Transverse colon (tissue), 4 donors: ENCODE data around the gene TLR4.

Experiments used
- CTCF ChIP-seq, 5 experiments: fragments of 200-600 bp in 3 of 5; fragments of 450-650 bp in 2 of 5; sonication (generic) in 3 of 5; IDR thresholded peaks; 1 replicate in 2 of 5; 2 replicates in 3 of 5; pipeline ENCODE4 v1.5.1; 2016 to 2017; ENCODE audit warnings: antibody characterized with exemption in 5 of 5, inconsistent platforms in 3 of 5, mild to moderate bottlenecking in 2 of 5, moderate library complexity in 1 of 5
- POLR2AphosphoS5 ChIP-seq, 3 donors: sonication (generic); formaldehyde crosslinking; IDR thresholded peaks; one replicate each; pipeline ENCODE4 v1.6.1; 2016; ENCODE audit warnings: antibody characterized with exemption in 3 of 3

- TF ChIP-seq POLR2AphosphoS5 (IDR thresholded peaks at IDR 0.05) (no peak), CTCF (IDR thresholded peaks at IDR 0.05) (no peak)
Observed at GRCh38 chr9:117664419-117664818, 39.8 kb upstream of the TLR4 start.
